ENCODE measurements around the gene TOB2. TPM values are rescaled to one million over a fixed set of nuclear protein-coding genes. Genes with fewer than 3 reads are reported as not detected.
A peak's percentile ranks its signal among the peaks of the same experiment; 100 is the strongest.

Gene TOB2
- total RNA-seq = 28.0 and 29.0 TPM in 2 replicates

DNA sequence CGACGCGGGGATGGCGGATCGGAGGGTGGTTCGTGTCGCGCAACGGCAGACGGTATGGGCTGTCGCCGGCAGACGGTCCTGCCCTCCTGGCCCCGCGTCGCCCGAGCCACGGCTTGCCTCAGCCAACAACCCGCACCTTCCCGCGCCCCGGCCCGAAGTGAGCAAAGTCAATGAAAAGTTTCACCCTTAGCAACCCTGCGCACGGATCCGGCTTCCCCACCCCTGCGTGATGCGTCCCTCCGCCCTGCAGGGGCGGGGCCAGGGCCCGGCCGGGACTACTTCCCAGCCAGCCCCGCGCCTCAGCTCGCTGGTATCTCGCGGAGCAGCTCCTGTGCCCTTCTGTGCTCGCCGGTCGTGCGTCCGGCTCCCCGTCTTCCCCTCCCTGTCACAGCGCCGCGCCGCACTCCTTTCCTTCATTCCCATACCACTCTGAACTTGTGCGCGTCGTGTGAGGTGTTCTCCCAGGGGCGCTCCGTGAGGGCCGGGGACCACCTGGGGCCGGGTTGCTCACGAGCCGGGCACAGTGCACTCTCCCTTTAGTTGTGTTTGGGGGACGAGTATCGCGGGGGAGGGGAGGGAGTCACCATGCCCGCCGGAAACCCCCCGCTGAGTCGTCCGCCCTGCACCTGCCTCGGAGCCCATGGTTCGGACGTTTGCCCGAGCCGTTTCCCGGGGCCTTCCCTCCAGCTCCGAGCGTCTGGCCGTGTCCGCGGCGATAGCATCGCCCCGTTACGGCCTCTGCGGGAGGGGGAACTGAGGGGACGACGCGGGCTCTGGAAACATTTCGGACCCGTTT, at the start of gene TOB2:
TOB2 (minus strand) TSS at position 163 of the 796 bp plus-strand sequence. CDS start 9,456 bp downstream, outside the sequence.
- Histone ChIP-seq H3K79me2 (ENCODE audit: insufficient read depth, low read length) (peaks cover 48% of the 10 kb centered on the region), H4K20me1 (ENCODE audit: insufficient read depth, low read length) (peaks cover 35% of the 10 kb centered on the region), H2AFZ (ENCODE audit: low read length) (peak within 1 kb of the TSS; percentile 81), H3K4me3 (ENCODE audit: insufficient read depth, low read length) (peak within 1 kb of the TSS; percentile 88), H3K27me3 (ENCODE audit: insufficient read depth, low read length) (no peaks in the 10 kb centered on the region), H3K4me1 (ENCODE audit: insufficient read depth, low read length) (peaks cover 21% of the 10 kb centered on the region), H3K27ac (ENCODE audit: low read depth, low read length) (peak within 1 kb of the TSS; percentile 98), H3K4me2 (ENCODE audit: insufficient read depth, low read length) (peak within 1 kb of the TSS; percentile 94), H3K36me3 (ENCODE audit: insufficient read depth, low read length) (peaks cover 13% of the 10 kb centered on the region), H3K9me3 (ENCODE audit: low read depth, low read length) (no peaks in the 10 kb centered on the region)
- peak; percentile 94 for DNase-seq (ENCODE audit: insufficient read length, low spot score, missing footprints)
- TF ChIP-seq, protein P1, sequence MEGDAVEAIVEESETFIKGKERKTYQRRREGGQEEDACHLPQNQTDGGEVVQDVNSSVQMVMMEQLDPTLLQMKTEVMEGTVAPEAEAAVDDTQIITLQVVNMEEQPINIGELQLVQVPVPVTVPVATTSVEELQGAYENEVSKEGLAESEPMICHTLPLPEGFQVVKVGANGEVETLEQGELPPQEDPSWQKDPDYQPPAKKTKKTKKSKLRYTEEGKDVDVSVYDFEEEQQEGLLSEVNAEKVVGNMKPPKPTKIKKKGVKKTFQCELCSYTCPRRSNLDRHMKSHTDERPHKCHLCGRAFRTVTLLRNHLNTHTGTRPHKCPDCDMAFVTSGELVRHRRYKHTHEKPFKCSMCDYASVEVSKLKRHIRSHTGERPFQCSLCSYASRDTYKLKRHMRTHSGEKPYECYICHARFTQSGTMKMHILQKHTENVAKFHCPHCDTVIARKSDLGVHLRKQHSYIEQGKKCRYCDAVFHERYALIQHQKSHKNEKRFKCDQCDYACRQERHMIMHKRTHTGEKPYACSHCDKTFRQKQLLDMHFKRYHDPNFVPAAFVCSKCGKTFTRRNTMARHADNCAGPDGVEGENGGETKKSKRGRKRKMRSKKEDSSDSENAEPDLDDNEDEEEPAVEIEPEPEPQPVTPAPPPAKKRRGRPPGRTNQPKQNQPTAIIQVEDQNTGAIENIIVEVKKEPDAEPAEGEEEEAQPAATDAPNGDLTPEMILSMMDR (IDR thresholded peaks at IDR 0.05; ENCODE audit: extremely low read depth, low read depth, low read length) = no peak

DNA sequence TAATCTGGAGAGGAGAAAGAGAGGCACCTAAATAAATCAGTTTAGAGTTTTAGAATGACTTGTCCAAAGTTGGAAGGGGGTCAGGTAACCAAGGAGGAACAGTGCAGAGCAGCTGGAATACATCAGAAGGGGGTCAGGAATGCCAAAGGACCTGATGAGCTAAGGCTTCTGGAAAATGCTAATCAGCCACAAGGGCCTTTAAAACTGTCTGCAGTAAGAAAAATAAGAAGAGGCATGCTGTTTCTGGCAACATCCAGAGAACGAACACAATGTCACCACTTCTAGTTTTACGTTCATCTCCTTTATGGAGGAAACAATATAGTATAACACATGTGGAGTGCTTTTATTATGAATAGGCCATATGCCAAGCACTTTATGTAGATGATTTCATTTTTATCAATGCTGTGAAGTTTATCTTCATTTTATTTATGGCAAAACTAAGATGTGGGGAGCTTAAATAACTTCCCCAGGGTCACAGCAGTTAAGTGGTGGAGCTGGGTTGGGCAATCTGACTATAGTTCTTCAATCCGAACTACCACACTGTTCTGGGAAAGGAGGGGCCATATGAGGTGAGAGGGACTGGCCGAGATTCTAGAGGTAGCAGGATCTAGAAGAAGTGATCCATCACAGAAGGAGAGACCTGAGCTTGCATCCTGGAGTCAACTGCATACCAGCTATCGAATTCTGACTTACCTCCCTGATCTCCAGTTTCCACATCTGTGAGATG, 44.9 kb upstream of the TOB2 start:
- Histone ChIP-seq H4K20me1 (ENCODE audit: insufficient read depth, low read length) (peaks cover 49% of the 10 kb centered on the region), H3K27ac (ENCODE audit: low read depth, low read length) (no peak overlapping the region), H2AFZ (ENCODE audit: low read length) (no peak overlapping the region), H3K4me2 (ENCODE audit: insufficient read depth, low read length) (no peak overlapping the region), H3K4me1 (ENCODE audit: insufficient read depth, low read length) (peaks cover 5% of the 10 kb centered on the region), H3K4me3 (ENCODE audit: insufficient read depth, low read length) (no peak overlapping the region), H3K27me3 (ENCODE audit: insufficient read depth, low read length) (no peaks in the 10 kb centered on the region), H3K79me2 (ENCODE audit: insufficient read depth, low read length) (peaks cover 91% of the 10 kb centered on the region), H3K36me3 (ENCODE audit: insufficient read depth, low read length) (peaks cover 5% of the 10 kb centered on the region), H3K9me3 (ENCODE audit: low read depth, low read length) (no peaks in the 10 kb centered on the region)
- no peak for DNase-seq (ENCODE audit: insufficient read length, low spot score, missing footprints)
- TF ChIP-seq, protein P1 (IDR thresholded peaks at IDR 0.05; ENCODE audit: extremely low read depth, low read depth, low read length) = no peak

DNA sequence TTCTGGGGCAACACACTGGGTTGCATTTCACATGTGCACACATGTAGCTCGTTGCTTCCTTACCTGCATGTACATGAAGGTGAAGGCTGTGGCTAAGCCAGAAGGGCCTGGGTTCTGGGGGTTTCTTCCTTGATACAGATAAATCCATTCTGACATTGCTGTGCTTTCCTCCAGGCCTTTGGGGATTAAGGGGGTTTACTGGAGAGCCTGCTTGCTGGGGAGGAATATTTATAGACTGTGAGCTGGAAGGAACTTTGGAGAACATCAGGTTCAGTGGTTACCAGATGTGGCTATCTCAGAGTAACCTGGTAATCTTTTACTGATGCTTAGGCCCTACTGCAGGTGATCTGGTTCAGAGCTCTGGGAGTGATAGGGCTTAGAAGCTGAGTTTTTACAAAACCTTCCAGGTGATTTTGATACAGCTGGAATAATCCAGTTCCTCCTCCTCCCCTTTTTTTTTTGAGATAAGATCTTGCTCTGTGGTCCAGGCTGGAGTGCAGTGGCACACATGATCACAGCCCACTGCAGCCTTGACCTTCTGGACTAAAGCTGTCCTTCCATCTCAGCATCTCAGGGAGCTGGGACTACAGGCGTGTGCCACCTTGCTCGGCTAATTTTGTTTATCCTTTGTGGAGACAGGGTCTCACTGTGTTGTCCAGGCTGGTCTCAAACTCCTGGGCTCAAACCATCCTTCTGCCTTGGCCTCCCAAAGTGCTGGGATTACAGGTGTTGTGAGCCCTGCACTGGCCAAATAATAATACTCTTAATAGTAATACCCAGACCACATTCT, 42.2 kb upstream of the TOB2 start:
- Histone ChIP-seq H3K4me2 (ENCODE audit: insufficient read depth, low read length) (no peak overlapping the region), H4K20me1 (ENCODE audit: insufficient read depth, low read length) (peaks cover 58% of the 10 kb centered on the region), H3K27me3 (ENCODE audit: insufficient read depth, low read length) (no peaks in the 10 kb centered on the region), H3K4me1 (ENCODE audit: insufficient read depth, low read length) (peaks cover 6% of the 10 kb centered on the region), H3K27ac (ENCODE audit: low read depth, low read length) (no peak overlapping the region), H3K4me3 (ENCODE audit: insufficient read depth, low read length) (no peak overlapping the region), H2AFZ (ENCODE audit: low read length) (no peak overlapping the region), H3K36me3 (ENCODE audit: insufficient read depth, low read length) (peaks cover 5% of the 10 kb centered on the region), H3K79me2 (ENCODE audit: insufficient read depth, low read length) (peaks cover 93% of the 10 kb centered on the region), H3K9me3 (ENCODE audit: low read depth, low read length) (no peaks in the 10 kb centered on the region)
- no peak for DNase-seq (ENCODE audit: insufficient read length, low spot score, missing footprints)
- TF ChIP-seq, protein P1 (IDR thresholded peaks at IDR 0.05; ENCODE audit: extremely low read depth, low read depth, low read length) = no peak
